HCT116 (cell line): ENCODE measurements around the gene CDH5. TPM values are rescaled to one million over a fixed set of nuclear protein-coding genes. Genes with fewer than 3 reads are reported as not detected.

Source experiments
- ATAC-seq: fragments of 200-7000 bp; cut with Tn5 transposase; 2 replicates; pipeline ENCODE4 v1.9.1; 2020; ENCODE audit warnings: mild to moderate bottlenecking, moderate library complexity
- BruUV-seq: library from RNA; stranded (reverse); fragments of 400-500 nt; replicated peaks from 2 replicates; lab custom pipeline; 2021; lab: Mats Ljungman, UMichigan
- CTCF ChIA-PET: fragments of 300-600 bp; sonication (Branson Sonifier 250); formaldehyde crosslinking; loops from one replicate; lab custom pipeline; 2021; ENCODE audit warnings: antibody characterized with exemption; lab: Charles Lee
- POLR2A ChIA-PET: fragments of 300-600, 350-600 bp; sonication (Branson Sonifier 250); formaldehyde crosslinking; loops from one replicate; lab custom pipeline; 2021; ENCODE audit warnings: antibody characterized with exemption; lab: Charles Lee
- RAD21 ChIA-PET, 2 experiments: fragments of 300-600 bp; sonication (Branson Sonifier 250); formaldehyde crosslinking; loops; one replicate each; lab custom pipeline; 2023; ENCODE audit warnings: low total read pairs in 2 of 2; ENCODE audit not compliant: uncharacterized antibody in 2 of 2, unreplicated experiment in 2 of 2, low non-redundant PET in 1 of 2; lab: Charles Lee
- DNase-seq: peaks from one replicate; pipeline ENCODE4 v3.0.0-alpha.2; 2010; ENCODE audit warnings: low read depth, low spot score
- H2AFZ ChIP-seq: fragments of 200-600 bp; shearing (Covaris generic), sonication (generic); 2 replicates; pipeline ENCODE4 v1.6.1; 2017; ENCODE audit warnings: low read depth, mixed run types, mixed read lengths, antibody characterized with exemption, low read length; ENCODE audit not compliant: poor library complexity, severe bottlenecking
- H3K27ac ChIP-seq: 2 replicates; pipeline ENCODE4 v1.5.1; 2012; ENCODE audit warnings: low read depth, low read length
- H3K27me3 ChIP-seq: fragments of 200-600 bp; sonication (generic); 2 replicates; pipeline ENCODE4 v1.6.1; 2016; ENCODE audit warnings: mixed run types, low read length, mixed read lengths; ENCODE audit not compliant: insufficient read depth
- H3K36me3 ChIP-seq, 2 experiments: fragments of 200-500 bp in 1 of 2; fragments of 200-600 bp in 1 of 2; sonication (Bioruptor generic) in 1 of 2; sonication (generic) in 1 of 2; 2 replicates each; pipeline versions ENCODE4 v1.5.1 to v1.6.1; 2014 to 2016; ENCODE audit warnings: low read length in 2 of 2, inconsistent platforms in 1 of 2, mixed read lengths in 1 of 2, mixed run types in 1 of 2; ENCODE audit not compliant: insufficient read depth in 2 of 2, control insufficient read depth in 1 of 2
- H3K4me1 ChIP-seq, 2 experiments: fragments of 200-600 bp in 1 of 2; sonication (generic) in 1 of 2; 2 replicates each; pipeline versions ENCODE4 v1.5.1 to v1.6.1; 2012 to 2017; ENCODE audit warnings: low read length in 2 of 2, inconsistent platforms in 1 of 2, mild to moderate bottlenecking in 1 of 2, mixed read lengths in 1 of 2, mixed run types in 1 of 2, moderate library complexity in 1 of 2; ENCODE audit not compliant: insufficient read depth in 2 of 2, control insufficient read depth in 1 of 2
- H3K4me2 ChIP-seq: fragments of 200-600 bp; sonication (generic); 2 replicates; pipeline ENCODE4 v1.6.1; 2017; ENCODE audit warnings: mixed run types, low read length, mixed read lengths
- H3K4me3 ChIP-seq, 2 experiments: fragments of 200-600 bp in 1 of 2; sonication (generic) in 1 of 2; replicated peaks in 1 of 2; 2 replicates each; pipeline ENCODE4 v1.5.1; 2011 to 2016; ENCODE audit warnings: low read length in 2 of 2, control low read depth in 1 of 2, low read depth in 1 of 2, mild to moderate bottlenecking in 1 of 2, mixed read lengths in 1 of 2, mixed run types in 1 of 2
- H3K79me2 ChIP-seq: fragments of 200-600 bp; sonication (generic); 2 replicates; pipeline ENCODE4 v1.6.1; 2017; ENCODE audit warnings: mild to moderate bottlenecking, mixed run types, low read length, moderate library complexity, mixed read lengths; ENCODE audit not compliant: insufficient read depth
- H3K9ac ChIP-seq: fragments of 200-600 bp; sonication (generic); 2 replicates; pipeline ENCODE4 v1.6.1; 2016; ENCODE audit warnings: low read length, mixed read lengths
- H3K9me2 ChIP-seq: fragments of 200-600 bp; sonication (generic), shearing (Covaris generic); 2 replicates; pipeline ENCODE4 v1.6.1; 2017; ENCODE audit warnings: mixed run types, mild to moderate bottlenecking, moderate library complexity; ENCODE audit not compliant: insufficient read depth
- H3K9me3 ChIP-seq, 2 experiments: fragments of 200-500 bp in 1 of 2; fragments of 200-600 bp in 1 of 2; sonication (Bioruptor generic) in 1 of 2; sonication (generic) in 1 of 2; 2 replicates each; pipeline ENCODE4 v1.6.1; 2014 to 2017; ENCODE audit warnings: low read length in 2 of 2, mixed read lengths in 2 of 2, inconsistent platforms in 1 of 2, low read depth in 1 of 2, mild to moderate bottlenecking in 1 of 2, mixed run types in 1 of 2, moderate library complexity in 1 of 2; ENCODE audit not compliant: control insufficient read depth in 1 of 2, insufficient read depth in 1 of 2
- H4K20me1 ChIP-seq: fragments of 200-600 bp; sonication (generic), shearing (Covaris generic); 2 replicates; pipeline ENCODE4 v1.6.1; 2017; ENCODE audit warnings: mixed run types, mild to moderate bottlenecking, moderate library complexity; ENCODE audit not compliant: insufficient read depth
- CBX3 ChIP-seq: IDR thresholded peaks from 2 replicates; pipeline ENCODE4 v1.6.1; 2012; ENCODE audit warnings: low read depth
- EZH2 ChIP-seq: fragments of 200-600 bp; sonication (generic); IDR thresholded peaks from 2 replicates; pipeline ENCODE4 v1.6.1; 2017; ENCODE audit warnings: antibody characterized with exemption, mixed run types
- FOSL1 ChIP-seq: IDR thresholded peaks from 2 replicates; pipeline ENCODE4 v1.6.1; 2012; ENCODE audit warnings: low read depth
- POLR2A ChIP-seq: IDR thresholded peaks from 2 replicates; pipeline ENCODE4 v1.7.0; 2011; ENCODE audit warnings: borderline replicate concordance; ENCODE audit not compliant: insufficient read depth, insufficient read length; ENCODE audit errors: extremely low read depth
- SP1 ChIP-seq: IDR thresholded peaks from 2 replicates; pipeline ENCODE4 v1.6.1; 2012; ENCODE audit warnings: low read depth
- TCF7L2 ChIP-seq: IDR thresholded peaks from 2 replicates; pipeline ENCODE4 v1.7.0; 2011; ENCODE audit warnings: borderline replicate concordance, inconsistent platforms; ENCODE audit not compliant: insufficient read depth, insufficient read length; ENCODE audit errors: extremely low read depth
- ZFX ChIP-seq: fragments of 450-650 bp; IDR thresholded peaks from 2 replicates; pipeline ENCODE4 v1.6.1; 2017
- ZNF274 ChIP-seq: fragments of 200-500 bp; sonication (Bioruptor generic); IDR thresholded peaks from 2 replicates; pipeline ENCODE4 v1.6.1; 2014; ENCODE audit warnings: mild to moderate bottlenecking, low read depth, low read length, inconsistent platforms
- intact Hi-C: fragments of 100-400 bp; cut with micrococcal nuclease; formaldehyde crosslinking; loops from 2 replicates; pipeline ENCODE4 v1.10.0; 2022
- total RNA-seq: library from RNA; stranded (reverse); gene quantifications from one replicate; pipeline ENCODE4 v1.2.1, GENCODE V29; 2021; ENCODE audit not compliant: unreplicated experiment
- TF ChIP-seq, protein P1 (sequence below), 3 experiments: fragments of 200-600 bp in 1 of 3; sonication (generic) in 1 of 3; IDR thresholded peaks in 2 of 3; conservative IDR thresholded peaks in 1 of 3; 2 replicates each; pipeline ENCODE4 v1.5.1; 2012 to 2017; ENCODE audit warnings: low read depth in 2 of 3, low read length in 2 of 3, antibody characterized with exemption in 1 of 3, borderline replicate concordance in 1 of 3, control low read depth in 1 of 3, mild to moderate bottlenecking in 1 of 3, mixed read lengths in 1 of 3, mixed run types in 1 of 3, moderate library complexity in 1 of 3; ENCODE audit not compliant: insufficient read depth in 1 of 3
- TF ChIP-seq, protein P2 (sequence below): IDR thresholded peaks from 2 replicates; pipeline ENCODE4 v1.6.1; 2012
- TF ChIP-seq, protein P3 (sequence below): IDR thresholded peaks from 2 replicates; pipeline ENCODE4 v1.6.1; 2012

The CDH5 gene
- total RNA-seq, 1 experiment from 2014 or later: 0.15 TPM

DNA sequence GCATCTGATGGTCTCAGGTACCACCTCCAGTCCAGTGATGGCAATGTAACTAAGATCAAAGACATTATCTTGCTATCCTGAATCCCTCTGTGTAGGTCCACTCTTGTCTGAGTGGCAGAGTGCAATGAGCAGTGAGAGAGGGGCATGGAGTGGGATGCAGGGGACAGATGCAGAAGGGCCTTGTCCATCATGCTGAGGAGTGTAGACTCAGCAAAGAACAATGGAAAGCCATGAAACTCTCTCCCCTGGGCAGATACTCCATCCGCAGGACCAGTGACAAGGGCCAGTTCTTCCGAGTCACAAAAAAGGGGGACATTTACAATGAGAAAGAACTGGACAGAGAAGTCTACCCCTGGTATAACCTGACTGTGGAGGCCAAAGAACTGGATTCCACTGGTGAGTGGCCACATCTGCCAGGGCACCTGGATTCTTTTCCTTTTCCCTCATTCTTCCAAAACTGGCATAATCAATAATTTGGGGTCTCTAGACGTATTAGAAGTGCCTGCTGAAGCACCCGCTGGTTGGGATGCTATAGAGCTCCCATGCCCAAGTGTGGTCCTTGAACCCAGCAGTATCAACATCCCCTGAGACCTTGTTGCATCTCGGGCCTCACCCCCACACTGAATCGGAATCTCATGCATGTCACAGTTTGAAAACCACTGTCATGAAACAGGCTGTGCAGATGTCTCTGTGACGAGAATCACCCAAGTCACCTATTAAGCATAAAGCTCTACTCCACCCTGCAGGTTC is 29.5 kb downstream of the CDH5 start (continued):
- TF ChIP-seq, protein P1, sequence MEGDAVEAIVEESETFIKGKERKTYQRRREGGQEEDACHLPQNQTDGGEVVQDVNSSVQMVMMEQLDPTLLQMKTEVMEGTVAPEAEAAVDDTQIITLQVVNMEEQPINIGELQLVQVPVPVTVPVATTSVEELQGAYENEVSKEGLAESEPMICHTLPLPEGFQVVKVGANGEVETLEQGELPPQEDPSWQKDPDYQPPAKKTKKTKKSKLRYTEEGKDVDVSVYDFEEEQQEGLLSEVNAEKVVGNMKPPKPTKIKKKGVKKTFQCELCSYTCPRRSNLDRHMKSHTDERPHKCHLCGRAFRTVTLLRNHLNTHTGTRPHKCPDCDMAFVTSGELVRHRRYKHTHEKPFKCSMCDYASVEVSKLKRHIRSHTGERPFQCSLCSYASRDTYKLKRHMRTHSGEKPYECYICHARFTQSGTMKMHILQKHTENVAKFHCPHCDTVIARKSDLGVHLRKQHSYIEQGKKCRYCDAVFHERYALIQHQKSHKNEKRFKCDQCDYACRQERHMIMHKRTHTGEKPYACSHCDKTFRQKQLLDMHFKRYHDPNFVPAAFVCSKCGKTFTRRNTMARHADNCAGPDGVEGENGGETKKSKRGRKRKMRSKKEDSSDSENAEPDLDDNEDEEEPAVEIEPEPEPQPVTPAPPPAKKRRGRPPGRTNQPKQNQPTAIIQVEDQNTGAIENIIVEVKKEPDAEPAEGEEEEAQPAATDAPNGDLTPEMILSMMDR (IDR thresholded peaks at IDR 0.05 in 2 of 3, conservative IDR thresholded peaks at IDR 0.05 in 1 of 3; ENCODE audit: borderline replicate concordance in 1 of 3, insufficient read depth in 1 of 3, low read depth in 2 of 3, low read length in 2 of 3): no peak

DNA sequence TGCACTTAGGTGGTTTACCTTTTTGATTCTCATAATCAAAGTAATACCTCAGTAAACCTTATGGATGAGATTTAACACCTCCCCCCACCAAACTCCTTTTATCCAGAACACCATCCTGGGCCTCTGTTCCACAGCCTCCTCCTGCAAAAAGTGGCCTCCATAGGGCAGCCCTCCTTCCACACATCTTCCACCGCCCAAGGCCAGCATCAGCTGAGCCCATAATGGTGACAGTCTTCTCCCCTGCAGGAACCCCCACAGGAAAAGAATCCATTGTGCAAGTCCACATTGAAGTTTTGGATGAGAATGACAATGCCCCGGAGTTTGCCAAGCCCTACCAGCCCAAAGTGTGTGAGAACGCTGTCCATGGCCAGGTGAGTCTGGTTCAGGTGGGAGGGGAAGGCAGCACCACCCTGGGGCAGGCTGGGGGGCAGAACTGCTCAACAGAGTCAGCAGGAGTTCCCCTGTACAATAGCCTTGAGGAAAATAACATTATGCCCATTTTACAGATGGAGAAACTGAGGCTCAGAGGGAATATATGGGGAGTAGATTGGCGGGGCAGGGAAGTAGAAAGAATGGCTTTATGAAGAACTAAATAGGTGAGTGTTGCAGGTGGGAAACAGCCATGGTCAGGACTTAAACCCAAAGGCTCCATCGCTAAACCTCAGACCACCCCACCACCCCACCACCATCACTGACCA is 31.4 kb downstream of the CDH5 start:
- ChIA-PET POLR2A (no interaction called here), CTCF (no interaction called here)
- ATAC-seq (no peak), DNase-seq (no peak)
- intact Hi-C loops: no loop called here
- no peaks in the 10 kb centered on the region for H4K20me1 ChIP-seq
- H3K79me2 ChIP-seq: no peaks in the 10 kb centered on the region
- no peaks in the 10 kb centered on the region; the same call in 1 of the 2 replicates for H3K27me3 ChIP-seq
- H3K27ac ChIP-seq: no peak overlapping the region
- no peak overlapping the region for H2AFZ ChIP-seq
- H3K9me3 ChIP-seq: no peaks in the 10 kb centered on the region
- H3K36me3 ChIP-seq: no peaks in the 10 kb centered on the region
- no peak overlapping the region for H3K4me2 ChIP-seq
- TF ChIP-seq, protein P2, sequence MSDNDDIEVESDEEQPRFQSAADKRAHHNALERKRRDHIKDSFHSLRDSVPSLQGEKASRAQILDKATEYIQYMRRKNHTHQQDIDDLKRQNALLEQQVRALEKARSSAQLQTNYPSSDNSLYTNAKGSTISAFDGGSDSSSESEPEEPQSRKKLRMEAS: no peak
- TF ChIP-seq ZFX: no peak
- no peak for TF ChIP-seq ZNF274
- TF ChIP-seq CBX3: no peak
- no peak for TF ChIP-seq SP1
- TF ChIP-seq FOSL1: no peak
- TF ChIP-seq EZH2: no peak
- no peak for TF ChIP-seq TCF7L2
- TF ChIP-seq, protein P1 (IDR thresholded peaks at IDR 0.05 in 2 of 3, conservative IDR thresholded peaks at IDR 0.05 in 1 of 3; ENCODE audit: borderline replicate concordance in 1 of 3, insufficient read depth in 1 of 3, low read depth in 2 of 3, low read length in 2 of 3): no peak
- TF ChIP-seq, protein P3, sequence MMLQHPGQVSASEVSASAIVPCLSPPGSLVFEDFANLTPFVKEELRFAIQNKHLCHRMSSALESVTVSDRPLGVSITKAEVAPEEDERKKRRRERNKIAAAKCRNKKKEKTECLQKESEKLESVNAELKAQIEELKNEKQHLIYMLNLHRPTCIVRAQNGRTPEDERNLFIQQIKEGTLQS: no peak
- TF ChIP-seq POLR2A: no peak
- TF ChIP-seq, all 23 proteins: peak for 0
- H3K4me3 ChIP-seq: no peak overlapping the region
- no peaks in the 10 kb centered on the region for H3K4me1 ChIP-seq
- no peaks in the 10 kb centered on the region for H3K9me2 ChIP-seq
- H3K9ac ChIP-seq: no peak overlapping the region
- RAD21 ChIA-PET: no interaction called here
- BruUV-seq: no TSS peak
